H1 (cell line): ENCODE data around the gene DGAT2. TPM values are rescaled to one million over a fixed set of nuclear protein-coding genes. Genes with fewer than 3 reads are reported as not detected.
"Not testable (repeated sequence)": the region's sequence is repeated elsewhere in the genome, so short reads cannot be mapped to it uniquely, and the experiment has no call there.

Experiments
- CTCF ChIA-PET: fragments of 300-600 bp; sonication (Branson Sonifier 250); formaldehyde crosslinking; loops from one replicate; lab custom pipeline; 2021; ENCODE audit not compliant: partially characterized antibody; lab: Charles Lee
- POLR2A ChIA-PET: fragments of 300-600 bp; sonication (Branson Sonifier 250); formaldehyde crosslinking; loops from one replicate; lab custom pipeline; 2021; ENCODE audit warnings: inconsistent platforms; ENCODE audit not compliant: partially characterized antibody; lab: Charles Lee
- DNase-seq, 2 experiments: peaks; one replicate each; pipeline versions ENCODE4 v3.0.0 to v3.0.0-alpha.2; 2010 to 2022; ENCODE audit warnings: low spot score in 2 of 2, low read depth in 1 of 2, mixed read lengths in 1 of 2
- FAIRE-seq: peaks from 2 replicates; lab custom pipeline; 2011; peaks lifted over from hg19 to GRCh38; lab: Jason Lieb, UNC
- H2AFZ ChIP-seq: 2 replicates; pipeline ENCODE4 v1.8.1; 2012; ENCODE audit warnings: low read length, inconsistent platforms
- H2AK5ac ChIP-seq: 2 replicates; pipeline ENCODE4 v1.6.1; 2013; ENCODE audit warnings: low read depth, low read length
- H2BK120ac ChIP-seq: replicated peaks from 2 replicates; pipeline ENCODE3; 2013; ENCODE audit warnings: low read depth, low read length, inconsistent platforms
- H2BK12ac ChIP-seq: 2 replicates; pipeline ENCODE4 v1.6.1; 2013; ENCODE audit warnings: low read depth, low read length
- H2BK15ac ChIP-seq: 2 replicates; pipeline ENCODE4 v1.6.1; 2013; ENCODE audit warnings: low read length
- H2BK20ac ChIP-seq: 2 replicates; pipeline ENCODE4 v1.6.1; 2013; ENCODE audit warnings: low read length
- H2BK5ac ChIP-seq: 2 replicates; pipeline ENCODE4 v1.6.1; 2013; ENCODE audit warnings: low read depth, low read length
- H3K14ac ChIP-seq: 2 replicates; pipeline ENCODE4 v1.6.1; 2013; ENCODE audit warnings: inconsistent platforms; ENCODE audit not compliant: insufficient read length
- H3K18ac ChIP-seq: 2 replicates; pipeline ENCODE4 v1.6.1; 2013; ENCODE audit warnings: low read length; ENCODE audit errors: extremely low read depth
- H3K23ac ChIP-seq: 2 replicates; pipeline ENCODE4 v1.6.1; 2013; ENCODE audit warnings: inconsistent platforms; ENCODE audit not compliant: insufficient read length
- H3K23me2 ChIP-seq: 2 replicates; pipeline ENCODE4 v1.6.1; 2013; ENCODE audit warnings: low read depth, low read length
- H3K27ac ChIP-seq: 2 replicates; pipeline ENCODE4 v1.6.1; 2011; ENCODE audit warnings: low read depth, low read length, inconsistent platforms
- H3K27me3 ChIP-seq, 4 experiments: replicated peaks in 1 of 4; 1 replicate in 1 of 4; 2 replicates in 3 of 4; pipeline versions ENCODE4 v1.6.1 to v1.8.1; 2011 to 2013; ENCODE audit warnings: low read length in 3 of 4, mild to moderate bottlenecking in 3 of 4, inconsistent platforms in 2 of 4, mixed read lengths in 2 of 4, moderate library complexity in 1 of 4; ENCODE audit not compliant: control insufficient read depth in 3 of 4, insufficient read depth in 3 of 4; ENCODE audit errors: extremely low read depth in 1 of 4
- H3K36me3 ChIP-seq, 4 experiments: 2 replicates each; pipeline versions ENCODE4 v1.6.1 to v1.8.1; 2011 to 2013; ENCODE audit warnings: mild to moderate bottlenecking in 4 of 4, low read length in 3 of 4, moderate library complexity in 2 of 4, control low read depth in 1 of 4, inconsistent platforms in 1 of 4; ENCODE audit not compliant: insufficient read depth in 4 of 4, control insufficient read depth in 2 of 4
- H3K4ac ChIP-seq: replicated peaks from 2 replicates; pipeline ENCODE3; 2013; ENCODE audit warnings: low read length, low read depth, mixed read lengths, inconsistent platforms; ENCODE audit not compliant: insufficient read length
- H3K4me1 ChIP-seq, 4 experiments: replicated peaks in 1 of 4; 1 replicate in 1 of 4; 2 replicates in 3 of 4; pipeline versions ENCODE4 v1.6.1 to v1.8.1; 2011 to 2013; ENCODE audit warnings: low read length in 3 of 4, inconsistent platforms in 2 of 4, mixed read lengths in 1 of 4; ENCODE audit not compliant: insufficient read depth in 4 of 4, control insufficient read depth in 3 of 4
- H3K4me2 ChIP-seq, 2 experiments: 2 replicates each; pipeline versions ENCODE4 v1.6.1 to v1.8.1; 2011 to 2013; ENCODE audit warnings: low read depth in 2 of 2, low read length in 2 of 2, control low read depth in 1 of 2, inconsistent platforms in 1 of 2, mild to moderate bottlenecking in 1 of 2; ENCODE audit not compliant: insufficient read depth in 1 of 2
- H3K4me3 ChIP-seq, 4 experiments: fragments of 200-600, 300-600 bp in 1 of 4; sonication (generic), shearing (Covaris generic), sonication (Bioruptor Twin) in 1 of 4; 2 replicates each; pipeline versions ENCODE4 v1.5.1 to v1.8.1; 2011 to 2016; ENCODE audit warnings: low read length in 4 of 4, low read depth in 3 of 4, control low read depth in 2 of 4, inconsistent platforms in 2 of 4, mild to moderate bottlenecking in 2 of 4, mixed read lengths in 1 of 4, moderate library complexity in 1 of 4; ENCODE audit not compliant: insufficient read depth in 2 of 4; ENCODE audit errors: extremely low read depth in 1 of 4
- H3K56ac ChIP-seq: replicated peaks from 2 replicates; pipeline ENCODE3; 2013; ENCODE audit warnings: low read depth, mild to moderate bottlenecking, mixed read lengths, low read length, inconsistent platforms; ENCODE audit not compliant: insufficient read length
- H3K79me1 ChIP-seq: 2 replicates; pipeline ENCODE4 v1.6.1; 2013; ENCODE audit warnings: low read depth, low read length, control low read depth
- H3K79me2 ChIP-seq, 2 experiments: 2 replicates each; pipeline versions ENCODE4 v1.6.1 to v1.8.1; 2012 to 2013; ENCODE audit warnings: low read length in 2 of 2, mild to moderate bottlenecking in 2 of 2, inconsistent platforms in 1 of 2; ENCODE audit not compliant: insufficient read depth in 2 of 2, control insufficient read depth in 1 of 2
- H3K9ac ChIP-seq, 4 experiments: replicated peaks in 1 of 4; 1 replicate in 1 of 4; 2 replicates in 3 of 4; pipeline versions ENCODE4 v1.6.1 to v1.8.1; 2011 to 2013; ENCODE audit warnings: low read depth in 3 of 4, low read length in 3 of 4, control low read depth in 2 of 4, mild to moderate bottlenecking in 2 of 4, moderate library complexity in 2 of 4, inconsistent platforms in 1 of 4; ENCODE audit errors: extremely low read depth in 1 of 4
- H3K9me3 ChIP-seq, 2 experiments: 2 replicates each; pipeline versions ENCODE4 v1.6.1 to v1.8.1; 2012 to 2013; ENCODE audit warnings: mild to moderate bottlenecking in 2 of 2, moderate library complexity in 2 of 2, control low read depth in 1 of 2, inconsistent platforms in 1 of 2, low read depth in 1 of 2, low read length in 1 of 2, mixed read lengths in 1 of 2; ENCODE audit not compliant: insufficient read depth in 2 of 2
- H4K20me1 ChIP-seq, 2 experiments: replicated peaks in 1 of 2; 2 replicates each; pipeline versions ENCODE3 to v1.8.1; 2011 to 2013; ENCODE audit warnings: inconsistent platforms in 2 of 2, low read length in 2 of 2, mild to moderate bottlenecking in 1 of 2; ENCODE audit not compliant: insufficient read depth in 2 of 2, control insufficient read depth in 1 of 2
- H4K5ac ChIP-seq: 2 replicates; pipeline ENCODE4 v1.6.1; 2013; ENCODE audit warnings: low read length, low read depth, mixed read lengths, inconsistent platforms; ENCODE audit not compliant: insufficient read length
- H4K8ac ChIP-seq: 2 replicates; pipeline ENCODE4 v1.8.0; 2013; ENCODE audit warnings: mild to moderate bottlenecking, moderate library complexity, low read length, inconsistent platforms; ENCODE audit not compliant: insufficient read depth; ENCODE audit errors: extremely low read depth
- H4K91ac ChIP-seq: replicated peaks from 2 replicates; pipeline ENCODE3; 2013; ENCODE audit warnings: low read length, mixed read lengths, inconsistent platforms; ENCODE audit not compliant: insufficient read length
- WGBS, 2 experiments: shearing (Covaris generic) in 1 of 2; methylation state at CpG; one replicate each; pipeline versions ENCODE4 v1.1.6 to v1.1.7; 2013 to 2015; ENCODE audit warnings: low lambda C conversion rate in 2 of 2, mixed read lengths in 2 of 2, inconsistent platforms in 1 of 2, low coverage in 1 of 2, missing lambda C conversion rate in 1 of 2; ENCODE audit not compliant: insufficient replicate concordance in 2 of 2, insufficient coverage in 1 of 2, insufficient read length in 1 of 2; ENCODE audit errors: extremely low coverage in 1 of 2, missing lambda C conversion rate in 1 of 2; 5-methylcytosine and 5-hydroxymethylcytosine counted together
- polyA plus RNA-seq, 7 experiments: library from polyadenylated mRNA; depleted of rRNA in 3 of 7; stranded (reverse) in 5 of 7; unstranded in 2 of 7; fragments of >200 nt in 5 of 7; fragments of 200-250 nt in 2 of 7; gene quantifications; 1 replicate in 5 of 7; 2 replicates in 1 of 7; 4 replicates in 1 of 7; pipeline versions ENCODE4 v1.2.1 to v1.2.3, GENCODE V29; 2011 to 2013; ENCODE audit warnings: missing spikeins in 2 of 7, mixed read lengths in 2 of 7
- total RNA-seq: library from RNA; stranded (reverse); fragmentation: NEBNext Ultra II Directional; extraction: Animal tissue kit (Norgen Biotek cat#: 25700); gene quantifications from 2 replicates; pipeline ENCODE4 v1.2.1, GENCODE V29; 2021

The DGAT2 gene
- total and polyA plus RNA-seq, 2 of the 8 experiments (the other 6 are each of a cell fraction or from before 2014, with no cell fraction given) = 3.2 to 5.9 TPM

DNA sequence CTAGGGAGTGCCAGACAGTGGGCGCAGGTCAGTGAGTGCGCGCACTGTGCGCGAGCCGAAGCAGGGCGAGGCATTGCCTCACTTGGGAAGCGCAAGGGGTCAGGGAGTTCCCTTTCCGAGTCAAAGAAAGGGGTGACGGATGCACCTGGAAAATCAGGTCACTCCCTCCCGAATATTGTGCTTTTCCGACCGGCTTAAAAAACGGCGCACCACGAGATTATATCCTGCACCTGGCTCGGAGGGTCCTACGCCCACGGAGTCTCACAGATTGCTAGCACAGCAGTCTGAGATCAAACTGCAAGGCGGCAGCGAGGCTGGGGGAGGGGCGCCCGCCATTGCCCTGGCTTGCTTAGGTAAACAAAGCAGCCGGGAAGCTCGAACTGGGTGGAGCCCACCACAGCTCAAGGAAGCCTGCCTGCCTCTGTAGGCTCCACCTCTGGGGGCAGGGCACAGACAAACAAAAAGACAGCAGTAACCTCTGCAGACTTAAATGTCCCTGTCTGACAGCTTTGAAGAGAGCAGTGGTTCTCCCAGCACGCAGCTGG lies 19.8 kb upstream of the DGAT2 start:
- not testable (repeated sequence) for H3K27ac ChIP-seq, H2BK15ac ChIP-seq, H3K79me1 ChIP-seq, H2AFZ ChIP-seq, H4K5ac ChIP-seq, H4K8ac ChIP-seq, H3K23ac ChIP-seq, H3K23me2 ChIP-seq, H3K14ac ChIP-seq, H2BK120ac ChIP-seq, H3K4me3 ChIP-seq, H3K4me2 ChIP-seq, FAIRE-seq, H4K91ac ChIP-seq, H2BK5ac ChIP-seq, H2AK5ac ChIP-seq, H3K4me1 ChIP-seq, H3K9ac ChIP-seq, H3K36me3 ChIP-seq, H3K56ac ChIP-seq, H3K4ac ChIP-seq, H3K79me2 ChIP-seq, H4K20me1 ChIP-seq, H3K18ac ChIP-seq, H2BK20ac ChIP-seq, H3K9me3 ChIP-seq, H2BK12ac ChIP-seq, H3K27me3 ChIP-seq
- 52% methylated on average over 10 of the region's 26 CpGs; no CpG with 5 or more reads in 1 of the 2 experiments for WGBS, 2 experiments
- DNase-seq = peak in 1 of 2 experiments; percentile 66
- ChIA-PET POLR2A (interaction anchor here (1.0 kb wide), 1 partner anchor 10 kb away, joined by 4 read pairs; no protein-coding TSS in a partner anchor), CTCF (interaction anchor here (1.0 kb wide), 1 partner anchor 34 kb away, joined by 8 read pairs; no protein-coding TSS in a partner anchor)

DNA sequence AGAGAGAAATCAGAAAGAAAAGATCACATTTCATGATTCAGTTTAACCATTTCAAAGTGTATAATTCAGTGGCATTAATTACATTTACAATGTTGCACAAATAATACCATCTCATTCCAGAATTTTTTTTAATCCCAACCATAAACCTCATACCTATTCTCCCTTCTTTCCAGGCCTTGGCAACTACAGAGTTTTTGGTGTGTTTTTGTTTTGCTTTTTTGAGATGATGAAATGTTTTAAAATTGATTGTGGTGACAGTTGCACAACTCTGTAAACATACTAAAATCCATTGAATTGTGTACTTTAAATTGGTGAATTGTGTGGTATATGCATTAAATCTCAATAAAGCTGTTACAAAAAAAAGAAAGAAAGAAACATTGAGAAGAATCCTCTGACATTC lies 13.6 kb upstream of the DGAT2 start:
- H3K9me3 ChIP-seq, H3K4me1 ChIP-seq, H3K9ac ChIP-seq, H2AFZ ChIP-seq, POLR2A ChIA-PET, H3K18ac ChIP-seq, H4K91ac ChIP-seq, H3K23ac ChIP-seq, H3K14ac ChIP-seq, DNase-seq, H3K4ac ChIP-seq, H3K27me3 ChIP-seq, H3K4me3 ChIP-seq, H3K27ac ChIP-seq, FAIRE-seq, H4K8ac ChIP-seq, H3K4me2 ChIP-seq, H2AK5ac ChIP-seq, H4K20me1 ChIP-seq, H3K79me1 ChIP-seq, H4K5ac ChIP-seq, H2BK20ac ChIP-seq, H2BK15ac ChIP-seq, H3K56ac ChIP-seq, H2BK12ac ChIP-seq, H3K79me2 ChIP-seq, H2BK5ac ChIP-seq, H3K23me2 ChIP-seq, H2BK120ac ChIP-seq, H3K36me3 ChIP-seq: not testable (repeated sequence)
- CTCF ChIA-PET = interaction anchor here (1.3 kb wide), 1 partner anchor 75 kb away, joined by 3 read pairs; no protein-coding TSS in a partner anchor
